GM18951 (cell line): ENCODE measurements around the gene C14orf180.

Experiments
- POLR2A ChIP-seq: IDR thresholded peaks from 4 replicates; pipeline ENCODE4 v1.6.1; 2011; ENCODE audit warnings: mild to moderate bottlenecking; ENCODE audit not compliant: insufficient read length, insufficient read depth; ENCODE audit errors: extremely low read depth
- in situ Hi-C: fragments of 300-500 bp; cut with MboI; formaldehyde crosslinking; loops from one replicate; pipeline ENCODE4 v1.12.0; 2022; ENCODE audit warnings: low sequenced_read_pairs, mixed read lengths, inconsistent platforms; ENCODE audit not compliant: unreplicated experiment

The C14orf180 gene

GRCh38 chr14:104582662-104583061 is 3.1 kb downstream of the C14orf180 start:
- TF ChIP-seq POLR2A = no peak
- in situ Hi-C loops = no loop called here

- no peak for TF ChIP-seq POLR2A
- in situ Hi-C loops = no loop called here
Measured at GRCh38 chr14:104583424-104584306, 4.1 kb downstream of the C14orf180 start.

- no peak for TF ChIP-seq POLR2A
- in situ Hi-C loops = no loop called here
Measured at GRCh38 chr14:104584557-104584956, 5.0 kb downstream of the C14orf180 start.

DNA sequence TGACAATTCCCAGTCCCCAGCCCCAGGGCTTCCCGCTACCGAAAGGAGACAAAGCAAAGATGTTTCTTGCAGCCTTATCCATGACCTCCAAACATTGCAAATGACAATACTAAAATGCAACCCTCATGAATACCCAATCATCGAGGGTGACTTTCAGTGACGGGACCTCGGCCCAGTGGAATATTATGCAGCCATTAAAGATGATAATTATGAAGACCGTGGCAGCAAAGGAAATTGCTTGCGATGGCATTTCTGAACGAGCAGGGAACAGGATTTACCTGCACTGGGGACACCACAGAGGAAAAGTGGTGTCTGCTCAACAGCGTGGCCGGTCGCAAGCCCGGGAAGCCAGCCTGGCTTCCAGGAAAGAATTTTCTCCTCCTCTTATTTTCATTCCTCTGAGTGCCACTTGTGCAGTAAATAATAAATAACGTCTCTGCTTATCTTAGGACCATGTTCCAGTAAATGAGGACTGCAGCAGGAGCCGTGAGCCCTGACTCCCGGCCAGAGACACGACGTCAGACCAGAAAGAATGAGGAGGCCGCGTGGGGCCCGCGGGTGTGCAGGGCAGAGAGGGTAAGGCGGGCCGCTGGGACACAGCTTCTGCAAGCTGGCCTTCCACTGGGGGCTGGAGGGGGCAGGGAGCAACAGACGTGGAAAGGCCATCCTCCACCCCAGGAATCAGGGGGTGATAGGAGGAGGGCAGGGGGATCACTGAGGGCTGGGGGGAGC is 6.6 kb downstream of the C14orf180 start:
- in situ Hi-C loops = no loop called here
- TF ChIP-seq POLR2A = no peak

GRCh38 chr14:104586832-104587620 is 7.5 kb downstream of the C14orf180 start:
- no peak for TF ChIP-seq POLR2A
- in situ Hi-C loops = no loop called here

- in situ Hi-C loops = no loop called here
- no peak for TF ChIP-seq POLR2A
Measured at GRCh38 chr14:104587641-104588040, 8.1 kb downstream of the C14orf180 start.

GRCh38 chr14:104588066-104588857 is 8.7 kb downstream of the C14orf180 start:
- no peak for TF ChIP-seq POLR2A
- in situ Hi-C loops = no loop called here

- TF ChIP-seq POLR2A = no peak
- in situ Hi-C loops = no loop called here
Measured at GRCh38 chr14:104589338-104590195, 10.0 kb downstream of the C14orf180 start.

- TF ChIP-seq POLR2A = no peak
- in situ Hi-C loops = no loop called here
Measured at GRCh38 chr14:104590240-104590965, 10.8 kb downstream of the C14orf180 start.

DNA sequence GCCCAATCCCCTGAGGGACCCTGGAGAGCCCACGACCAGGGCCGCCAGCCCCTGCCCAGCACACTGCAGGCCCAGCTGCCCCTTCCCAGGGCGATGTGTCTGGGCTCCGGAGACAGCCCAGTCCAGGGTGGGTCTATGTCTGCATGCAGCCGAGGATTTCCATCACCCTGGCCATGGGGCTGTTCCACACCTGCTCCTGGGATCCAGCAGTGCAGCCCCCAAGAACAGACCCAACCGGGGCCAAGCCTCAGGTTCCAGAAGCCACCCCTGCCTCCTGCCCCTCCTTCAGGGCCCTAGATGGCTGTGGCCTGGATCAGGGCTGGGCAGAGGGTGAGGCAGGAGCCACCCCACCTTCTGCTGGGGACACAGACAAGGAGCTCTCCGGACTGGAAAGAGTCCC is 11.5 kb downstream of the C14orf180 start:
- TF ChIP-seq POLR2A = no peak
- in situ Hi-C loops = no loop called here
